ENCODE results near the gene TP53BP2. TPM values are rescaled to one million over a fixed set of nuclear protein-coding genes. Genes with fewer than 3 reads are reported as not detected.
A peak's percentile ranks its signal among the peaks of the same experiment; 100 is the strongest.

Gene TP53BP2
- total RNA-seq, 4 donors from 2014 or later: 33.7 to 65.9 (median 48.6) TPM

GRCh38 chr1:223763881-223764280 lies 81.9 kb downstream of the TP53BP2 start:
- TF ChIP-seq, protein P1, sequence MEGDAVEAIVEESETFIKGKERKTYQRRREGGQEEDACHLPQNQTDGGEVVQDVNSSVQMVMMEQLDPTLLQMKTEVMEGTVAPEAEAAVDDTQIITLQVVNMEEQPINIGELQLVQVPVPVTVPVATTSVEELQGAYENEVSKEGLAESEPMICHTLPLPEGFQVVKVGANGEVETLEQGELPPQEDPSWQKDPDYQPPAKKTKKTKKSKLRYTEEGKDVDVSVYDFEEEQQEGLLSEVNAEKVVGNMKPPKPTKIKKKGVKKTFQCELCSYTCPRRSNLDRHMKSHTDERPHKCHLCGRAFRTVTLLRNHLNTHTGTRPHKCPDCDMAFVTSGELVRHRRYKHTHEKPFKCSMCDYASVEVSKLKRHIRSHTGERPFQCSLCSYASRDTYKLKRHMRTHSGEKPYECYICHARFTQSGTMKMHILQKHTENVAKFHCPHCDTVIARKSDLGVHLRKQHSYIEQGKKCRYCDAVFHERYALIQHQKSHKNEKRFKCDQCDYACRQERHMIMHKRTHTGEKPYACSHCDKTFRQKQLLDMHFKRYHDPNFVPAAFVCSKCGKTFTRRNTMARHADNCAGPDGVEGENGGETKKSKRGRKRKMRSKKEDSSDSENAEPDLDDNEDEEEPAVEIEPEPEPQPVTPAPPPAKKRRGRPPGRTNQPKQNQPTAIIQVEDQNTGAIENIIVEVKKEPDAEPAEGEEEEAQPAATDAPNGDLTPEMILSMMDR (IDR thresholded peaks at IDR 0.05): no peak
- DNase-seq (ENCODE audit: low spot score): no peak
- ATAC-seq (ENCODE audit: low FRiP score): no peak

- ATAC-seq (ENCODE audit: low FRiP score): no peak
- TF ChIP-seq, protein P1 (IDR thresholded peaks at IDR 0.05): no peak
- no peak for DNase-seq (ENCODE audit: low spot score)
Measured at GRCh38 chr1:223763251-223763650, 82.5 kb downstream of the TP53BP2 start.

- DNase-seq (ENCODE audit: low spot score) (no peak), ATAC-seq (ENCODE audit: low FRiP score) (no peak)
- TF ChIP-seq, protein P1 (IDR thresholded peaks at IDR 0.05): no peak
Measured at GRCh38 chr1:223761411-223761810, 84.3 kb downstream of the TP53BP2 start.

- TF ChIP-seq, protein P1 (IDR thresholded peaks at IDR 0.05): no peak
- DNase-seq (ENCODE audit: low spot score) (no peak), ATAC-seq (ENCODE audit: low FRiP score) (peak; percentile 60)
Measured at GRCh38 chr1:223760833-223761232, 84.9 kb downstream of the TP53BP2 start.

DNA sequence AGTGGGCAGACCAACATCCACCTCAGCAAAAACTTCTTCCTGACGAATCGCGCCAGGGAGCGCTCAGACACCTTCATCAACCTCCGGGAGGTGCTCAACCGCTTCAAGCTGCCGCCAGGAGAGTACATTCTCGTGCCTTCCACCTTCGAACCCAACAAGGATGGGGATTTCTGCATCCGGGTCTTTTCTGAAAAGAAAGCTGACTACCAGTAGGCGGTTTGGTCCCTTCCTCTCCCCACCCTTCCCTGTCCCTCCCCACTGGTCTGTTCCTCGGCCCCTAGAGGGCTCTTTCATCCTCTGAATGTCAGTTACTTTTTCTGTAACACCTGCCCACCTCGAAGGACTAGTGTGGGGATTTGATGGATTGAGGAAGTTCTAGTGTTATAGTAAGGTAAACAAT lies 86.5 kb downstream of the TP53BP2 start:
- DNase-seq (ENCODE audit: low spot score): no peak
- no peak for ATAC-seq (ENCODE audit: low FRiP score)
- TF ChIP-seq, protein P1 (IDR thresholded peaks at IDR 0.05): no peak

DNA sequence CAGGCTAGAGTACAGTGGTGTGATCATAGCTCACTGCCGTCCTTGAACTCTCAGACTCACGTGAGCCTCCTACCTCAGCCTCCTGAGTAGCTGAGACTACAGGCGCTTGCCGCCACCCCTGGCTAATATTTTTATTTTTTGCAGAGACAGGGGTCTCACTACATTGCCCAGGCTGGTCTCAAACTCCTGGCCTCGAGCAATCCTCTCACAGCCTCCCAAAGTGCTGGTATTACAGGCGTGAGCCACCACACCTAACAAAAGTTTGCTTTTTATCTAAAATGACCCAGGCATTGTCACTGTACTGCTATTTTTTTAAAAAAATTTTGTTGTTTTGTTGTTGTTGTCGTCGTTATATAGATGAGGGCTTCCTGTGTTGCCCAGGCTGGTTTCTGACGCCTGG lies 87.0 kb downstream of the TP53BP2 start:
- TF ChIP-seq, protein P1 (IDR thresholded peaks at IDR 0.05): no peak
- no peak for DNase-seq (ENCODE audit: low spot score)
- no peak for ATAC-seq (ENCODE audit: low FRiP score)

DNA sequence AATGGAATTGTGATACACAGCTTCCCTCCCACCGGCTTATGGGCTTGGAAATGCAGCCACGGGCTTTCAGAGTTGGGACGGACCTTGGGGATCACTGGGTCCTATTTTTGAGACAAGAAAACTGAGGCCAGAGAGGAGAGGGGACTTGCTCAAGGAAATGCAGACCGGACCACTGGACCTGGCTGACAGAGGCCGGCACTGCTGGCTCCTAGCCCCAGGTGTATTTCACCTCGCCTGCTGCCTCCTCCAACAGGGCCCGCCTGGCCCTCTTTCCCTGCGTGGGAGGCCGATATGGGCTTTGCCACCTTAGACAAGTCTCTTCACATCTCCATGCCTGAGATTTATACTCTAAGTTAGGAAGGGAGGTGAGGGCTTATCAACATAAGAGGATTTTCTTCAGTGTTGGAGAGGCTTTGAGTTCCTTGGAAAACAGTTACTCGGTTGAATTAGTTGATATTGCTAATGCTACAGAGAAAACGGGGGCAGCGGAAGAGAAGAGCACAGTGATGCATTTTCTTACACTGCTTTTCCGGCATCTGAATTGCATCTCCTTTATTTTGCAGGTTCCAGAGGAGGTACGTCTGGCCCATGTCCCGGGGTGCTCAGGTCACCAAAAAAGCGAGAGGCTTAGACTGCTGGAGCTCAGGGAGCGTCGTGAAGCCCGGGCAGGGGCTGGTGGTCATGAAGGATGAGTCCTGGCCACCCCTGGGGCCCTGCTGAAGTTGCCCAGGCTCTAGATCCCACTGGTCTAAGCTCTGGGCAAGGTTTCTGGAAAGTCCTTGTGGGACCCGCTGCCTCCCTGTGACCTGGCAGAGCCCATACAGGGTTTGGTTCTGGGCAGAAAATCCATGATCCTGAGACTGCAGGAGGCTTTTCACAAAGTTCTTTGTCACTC lies 88.7 kb downstream of the TP53BP2 start:
- TF ChIP-seq, protein P1 (IDR thresholded peaks at IDR 0.05): no peak
- DNase-seq (ENCODE audit: low spot score) (no peak), ATAC-seq (ENCODE audit: low FRiP score) (no peak)
